ENCODE data around the gene PTPN18.

GRCh38 chr2:130345611-130346010 is 10.2 kb upstream of the PTPN18 start:
- TF ChIP-seq CTCF (IDR thresholded peaks at IDR 0.05) (no peak), POLR2AphosphoS5 (IDR thresholded peaks at IDR 0.05) (no peak), POLR2A (IDR thresholded peaks at IDR 0.05) (no peak), EP300 (IDR thresholded peaks at IDR 0.05) (no peak)
